CD14-positive monocyte (primary cell): ENCODE data around the gene NEK1. TPM values are rescaled to one million over a fixed set of nuclear protein-coding genes. Genes with fewer than 3 reads are reported as not detected.

ENCODE experiments used
- DNase-seq, 3 donors: peaks; one replicate each; pipeline ENCODE4 v3.0.0-alpha.2; 2011 to 2022
- H2AFZ ChIP-seq: 2 replicates; pipeline ENCODE4 v1.6.0; 2012; ENCODE audit warnings: mild to moderate bottlenecking, low read depth, low read length, inconsistent platforms; ENCODE audit not compliant: insufficient read depth, poor library complexity, severe bottlenecking
- H3K27ac ChIP-seq, 2 donors: 1 replicate in 1 of 2; 2 replicates in 1 of 2; pipeline ENCODE4 v1.5.1; 2012 to 2013; ENCODE audit warnings: low read length in 2 of 2, control low read depth in 1 of 2, inconsistent platforms in 1 of 2, low read depth in 1 of 2, mild to moderate bottlenecking in 1 of 2
- H3K27me3 ChIP-seq, 2 donors: one replicate each; pipeline versions ENCODE4 v1.6.0 to v1.6.1; 2011 to 2013; ENCODE audit warnings: low read length in 2 of 2; ENCODE audit not compliant: control insufficient read depth in 2 of 2, insufficient read depth in 2 of 2
- H3K36me3 ChIP-seq, 2 donors: replicated peaks in 1 of 2; 1 replicate in 1 of 2; 2 replicates in 1 of 2; pipeline versions ENCODE4 v1.5.1 to v1.6.1; 2012 to 2013; ENCODE audit warnings: low read length in 2 of 2, control low read depth in 1 of 2, inconsistent platforms in 1 of 2, mild to moderate bottlenecking in 1 of 2; ENCODE audit not compliant: insufficient read depth in 2 of 2, control insufficient read depth in 1 of 2
- H3K4me1 ChIP-seq, 2 donors: 1 replicate in 1 of 2; 2 replicates in 1 of 2; pipeline versions ENCODE4 v1.5.1 to v1.6.1; 2012 to 2013; ENCODE audit warnings: low read length in 2 of 2, control low read depth in 1 of 2, inconsistent platforms in 1 of 2, mild to moderate bottlenecking in 1 of 2, moderate library complexity in 1 of 2; ENCODE audit not compliant: insufficient read depth in 2 of 2, control insufficient read depth in 1 of 2
- H3K4me2 ChIP-seq: replicated peaks from 2 replicates; pipeline ENCODE3; 2012; ENCODE audit warnings: low read length, moderate library complexity, mild to moderate bottlenecking; ENCODE audit not compliant: poor library complexity, severe bottlenecking; ENCODE audit errors: extremely low read depth
- H3K4me3 ChIP-seq, 3 experiments: fragments of 200-600 bp in 1 of 3; sonication (generic) in 1 of 3; replicated peaks in 1 of 3; 1 replicate in 2 of 3; 2 replicates in 1 of 3; pipeline ENCODE4 v1.5.1; 2011 to 2013; ENCODE audit warnings: low read length in 3 of 3, mild to moderate bottlenecking in 3 of 3, control low read depth in 2 of 3, low read depth in 2 of 3, inconsistent platforms in 1 of 3, moderate library complexity in 1 of 3
- H3K79me2 ChIP-seq: 2 replicates; pipeline ENCODE4 v1.6.0; 2012; ENCODE audit warnings: mild to moderate bottlenecking, control low read depth, inconsistent platforms, low read length, moderate library complexity; ENCODE audit not compliant: insufficient read depth
- H3K9ac ChIP-seq: 2 replicates; pipeline ENCODE4 v1.6.0; 2017; ENCODE audit warnings: low read length, mild to moderate bottlenecking; ENCODE audit not compliant: insufficient read depth, poor library complexity, severe bottlenecking
- H3K9me3 ChIP-seq, 2 donors: replicated peaks in 1 of 2; 1 replicate in 1 of 2; 2 replicates in 1 of 2; pipeline versions ENCODE4 v1.5.1 to v1.6.1; 2012 to 2013; ENCODE audit warnings: low read length in 2 of 2, control low read depth in 1 of 2; ENCODE audit not compliant: control insufficient read depth in 1 of 2, insufficient read depth in 1 of 2
- H4K20me1 ChIP-seq: 2 replicates; pipeline ENCODE4 v1.6.0; 2012; ENCODE audit warnings: mild to moderate bottlenecking, low read length, control low read depth, moderate library complexity; ENCODE audit not compliant: insufficient read depth
- H3K27ac Mint-ChIP-seq, 7 donors: one replicate each; pipeline ENCODE4 v1.8.0; 2020; ENCODE audit warnings: mild to moderate bottlenecking in 7 of 7, mixed read lengths in 7 of 7, moderate library complexity in 6 of 7, inconsistent platforms in 2 of 7
- H3K27me3 Mint-ChIP-seq, 3 donors: one replicate each; pipeline ENCODE4 v1.8.0; 2021 to 2022; ENCODE audit warnings: low read depth in 3 of 3, mild to moderate bottlenecking in 3 of 3, mixed read lengths in 3 of 3, moderate library complexity in 3 of 3, inconsistent platforms in 1 of 3
- H3K36me3 Mint-ChIP-seq, 2 donors: one replicate each; pipeline ENCODE4 v1.8.0; 2020; ENCODE audit warnings: mixed read lengths in 2 of 2, inconsistent platforms in 1 of 2, mild to moderate bottlenecking in 1 of 2
- H3K4me1 Mint-ChIP-seq: one replicate; pipeline ENCODE4 v1.8.0; 2020; ENCODE audit warnings: mild to moderate bottlenecking, mixed read lengths
- H3K4me3 Mint-ChIP-seq, 2 donors: one replicate each; pipeline ENCODE4 v1.8.0; 2020; ENCODE audit warnings: mild to moderate bottlenecking in 2 of 2, mixed read lengths in 2 of 2, moderate library complexity in 1 of 2
- H3K9me3 Mint-ChIP-seq, 7 donors: one replicate each; pipeline ENCODE4 v1.8.0; 2020 to 2022; ENCODE audit warnings: mixed read lengths in 7 of 7, mild to moderate bottlenecking in 6 of 7, moderate library complexity in 6 of 7, inconsistent platforms in 2 of 7
- WGBS: methylation state at CpG from one replicate; pipeline ENCODE4 v1.1.5; 2013; ENCODE audit warnings: missing lambda C conversion rate; ENCODE audit not compliant: insufficient coverage; 5-methylcytosine and 5-hydroxymethylcytosine counted together
- intact Hi-C, 2 donors: fragments of 100-400 bp; cut with micrococcal nuclease; formaldehyde crosslinking; loops; one replicate each; pipeline versions ENCODE4 v1.15.0 to v1.15.1; 2023
- polyA plus RNA-seq, 3 donors: library from polyadenylated mRNA; depleted of rRNA in 1 of 3; unstranded in 2 of 3; stranded (reverse) in 1 of 3; fragments of 300-500 nt in 2 of 3; fragments of >200 nt in 1 of 3; fragmentation: Illumina TruSeq in 2 of 3; gene quantifications; 1 replicate in 2 of 3; 2 replicates in 1 of 3; pipeline ENCODE4 v1.2.3, GENCODE V29; 2012 to 2021
- TF ChIP-seq, protein P1 (sequence below): fragments of 200-600 bp; IDR thresholded peaks from one replicate; pipeline ENCODE4 v1.8.0; 2022; ENCODE audit warnings: antibody characterized with exemption, mild to moderate bottlenecking

Gene NEK1
- polyA plus RNA-seq, 3 donors: 1.9 to 5.5 (median 2.7) TPM

DNA sequence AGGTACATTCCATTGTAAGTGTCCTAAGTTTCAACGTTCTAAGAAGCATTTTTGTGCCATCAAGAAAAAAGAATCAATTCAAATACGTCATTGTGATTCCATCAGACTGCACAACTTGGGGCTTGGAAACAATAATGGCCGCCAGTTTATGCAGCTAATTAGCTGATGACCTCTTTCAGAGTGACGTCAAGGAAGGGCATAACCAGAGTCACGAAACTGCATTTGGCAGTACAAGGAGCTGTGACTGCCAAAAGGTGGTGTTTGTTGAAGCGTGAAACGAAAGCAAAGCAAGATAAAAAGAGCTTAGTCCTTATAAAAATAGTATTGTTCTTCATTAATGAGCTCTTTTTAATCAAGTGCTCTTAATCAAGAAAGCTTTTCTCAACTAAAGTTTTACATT, 260.5 kb downstream of the NEK1 start:
- no peak overlapping the region for H3K27ac Mint-ChIP-seq
- peaks cover 0 to 5% (median 0%) of the 10 kb centered on the region in 3 donors for H3K27me3 Mint-ChIP-seq
- peaks cover 0 to 13% (median 5%) of the 10 kb centered on the region in 7 donors for H3K9me3 Mint-ChIP-seq
- no peaks in the 10 kb centered on the region for H3K36me3 Mint-ChIP-seq
- H2AFZ ChIP-seq: no peak overlapping the region
- H3K4me3 Mint-ChIP-seq: no peak overlapping the region
- WGBS: 94% methylated on average over 4 of the region's 7 CpGs
- H3K4me1 ChIP-seq: no peaks in the 10 kb centered on the region
- TF ChIP-seq, protein P1, sequence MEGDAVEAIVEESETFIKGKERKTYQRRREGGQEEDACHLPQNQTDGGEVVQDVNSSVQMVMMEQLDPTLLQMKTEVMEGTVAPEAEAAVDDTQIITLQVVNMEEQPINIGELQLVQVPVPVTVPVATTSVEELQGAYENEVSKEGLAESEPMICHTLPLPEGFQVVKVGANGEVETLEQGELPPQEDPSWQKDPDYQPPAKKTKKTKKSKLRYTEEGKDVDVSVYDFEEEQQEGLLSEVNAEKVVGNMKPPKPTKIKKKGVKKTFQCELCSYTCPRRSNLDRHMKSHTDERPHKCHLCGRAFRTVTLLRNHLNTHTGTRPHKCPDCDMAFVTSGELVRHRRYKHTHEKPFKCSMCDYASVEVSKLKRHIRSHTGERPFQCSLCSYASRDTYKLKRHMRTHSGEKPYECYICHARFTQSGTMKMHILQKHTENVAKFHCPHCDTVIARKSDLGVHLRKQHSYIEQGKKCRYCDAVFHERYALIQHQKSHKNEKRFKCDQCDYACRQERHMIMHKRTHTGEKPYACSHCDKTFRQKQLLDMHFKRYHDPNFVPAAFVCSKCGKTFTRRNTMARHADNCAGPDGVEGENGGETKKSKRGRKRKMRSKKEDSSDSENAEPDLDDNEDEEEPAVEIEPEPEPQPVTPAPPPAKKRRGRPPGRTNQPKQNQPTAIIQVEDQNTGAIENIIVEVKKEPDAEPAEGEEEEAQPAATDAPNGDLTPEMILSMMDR: no peak
- H3K79me2 ChIP-seq: no peaks in the 10 kb centered on the region
- no peak overlapping the region for H3K4me2 ChIP-seq
- no peak overlapping the region for H3K27ac ChIP-seq
- no peaks in the 10 kb centered on the region for H3K36me3 ChIP-seq
- H3K27me3 ChIP-seq: no peaks in the 10 kb centered on the region
- no peaks in the 10 kb centered on the region for H3K4me1 Mint-ChIP-seq
- intact Hi-C loops: no loop called here
- H3K4me3 ChIP-seq: no peak overlapping the region
- H4K20me1 ChIP-seq: no peaks in the 10 kb centered on the region
- DNase-seq: no peak
- H3K9ac ChIP-seq: no peak overlapping the region
- no peaks in the 10 kb centered on the region for H3K9me3 ChIP-seq

DNA sequence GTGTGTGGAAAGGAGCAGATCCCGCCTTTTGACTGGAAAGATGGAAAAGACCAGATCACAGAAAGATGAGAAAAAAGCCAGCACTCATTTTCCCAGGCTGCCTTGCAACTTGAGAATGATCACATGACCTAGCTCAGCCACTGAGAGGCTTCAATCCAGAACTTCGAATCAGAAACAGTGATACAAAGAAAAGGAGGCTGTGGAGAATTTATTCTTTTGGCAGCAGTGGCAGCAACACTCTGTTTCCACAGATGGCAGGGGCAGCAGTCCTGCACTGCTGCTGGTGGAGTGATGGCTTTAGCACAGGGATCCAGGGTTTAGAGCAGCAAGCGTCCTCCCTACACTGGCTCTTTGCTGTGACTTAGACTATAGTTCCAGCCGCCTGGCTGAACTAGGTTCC, 263.8 kb downstream of the NEK1 start:
- no peak overlapping the region for H3K27ac Mint-ChIP-seq

More for the DNA sequence above, 263.8 kb downstream of the NEK1 start:
- 90% methylated on average over 2 of the region's 4 CpGs for WGBS
- Mint-ChIP-seq H3K36me3 (no peaks in the 10 kb centered on the region), H3K4me3 (no peak overlapping the region), H3K27me3 (peaks cover 0 to 3% (median 2%) of the 10 kb centered on the region in 3 donors), H3K4me1 (no peaks in the 10 kb centered on the region), H3K9me3 (peaks cover 0 to 8% (median 2%) of the 10 kb centered on the region in 7 donors)
- Histone ChIP-seq H3K4me2 (no peak overlapping the region), H4K20me1 (no peaks in the 10 kb centered on the region), H3K27ac (no peak overlapping the region), H3K36me3 (no peaks in the 10 kb centered on the region), H3K27me3 (no peaks in the 10 kb centered on the region), H3K4me3 (no peak overlapping the region), H3K9ac (no peak overlapping the region), H2AFZ (no peak overlapping the region), H3K79me2 (no peaks in the 10 kb centered on the region), H3K9me3 (no peaks in the 10 kb centered on the region), H3K4me1 (no peaks in the 10 kb centered on the region)
- DNase-seq: no peak
- intact Hi-C loops: no loop called here
- TF ChIP-seq, protein P1: no peak
